Loucy (cell line): Measurements from ENCODE around the gene PAPPA2.

ENCODE experiments used
- EZH2phosphoT487 ChIP-seq: fragments of 200-600 bp; IDR thresholded peaks from 2 replicates; pipeline ENCODE4 v1.6.1; 2018; ENCODE audit warnings: antibody characterized with exemption, mild to moderate bottlenecking, moderate library complexity, borderline replicate concordance
- TF ChIP-seq, protein P1 (sequence below): fragments of 200-600 bp; sonication (generic); conservative IDR thresholded peaks from 2 replicates; pipeline ENCODE4 v1.5.1; 2014; ENCODE audit warnings: mild to moderate bottlenecking, antibody characterized with exemption, low read length

DNA sequence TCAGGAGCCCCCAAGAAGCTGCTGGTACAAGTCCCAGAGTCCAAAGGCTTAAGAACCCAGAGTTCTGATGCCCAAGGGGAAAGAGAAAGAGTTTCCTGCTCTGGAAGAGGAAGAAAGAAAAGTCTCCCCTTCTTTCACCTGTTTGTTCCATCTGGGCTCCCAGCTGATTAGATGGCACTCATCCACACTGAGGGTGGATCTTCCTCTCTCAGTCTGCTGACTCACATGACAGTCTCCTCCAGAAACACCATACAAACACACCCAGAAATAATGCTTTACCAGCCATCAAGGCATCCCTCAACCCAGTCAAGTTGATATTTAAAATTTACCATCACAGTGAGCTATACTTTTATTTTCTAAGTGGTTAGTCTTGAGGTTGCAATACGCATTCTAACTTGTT is 257.9 kb downstream of the PAPPA2 start:
- TF ChIP-seq, protein P1, sequence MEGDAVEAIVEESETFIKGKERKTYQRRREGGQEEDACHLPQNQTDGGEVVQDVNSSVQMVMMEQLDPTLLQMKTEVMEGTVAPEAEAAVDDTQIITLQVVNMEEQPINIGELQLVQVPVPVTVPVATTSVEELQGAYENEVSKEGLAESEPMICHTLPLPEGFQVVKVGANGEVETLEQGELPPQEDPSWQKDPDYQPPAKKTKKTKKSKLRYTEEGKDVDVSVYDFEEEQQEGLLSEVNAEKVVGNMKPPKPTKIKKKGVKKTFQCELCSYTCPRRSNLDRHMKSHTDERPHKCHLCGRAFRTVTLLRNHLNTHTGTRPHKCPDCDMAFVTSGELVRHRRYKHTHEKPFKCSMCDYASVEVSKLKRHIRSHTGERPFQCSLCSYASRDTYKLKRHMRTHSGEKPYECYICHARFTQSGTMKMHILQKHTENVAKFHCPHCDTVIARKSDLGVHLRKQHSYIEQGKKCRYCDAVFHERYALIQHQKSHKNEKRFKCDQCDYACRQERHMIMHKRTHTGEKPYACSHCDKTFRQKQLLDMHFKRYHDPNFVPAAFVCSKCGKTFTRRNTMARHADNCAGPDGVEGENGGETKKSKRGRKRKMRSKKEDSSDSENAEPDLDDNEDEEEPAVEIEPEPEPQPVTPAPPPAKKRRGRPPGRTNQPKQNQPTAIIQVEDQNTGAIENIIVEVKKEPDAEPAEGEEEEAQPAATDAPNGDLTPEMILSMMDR, result no peak
- no peak for TF ChIP-seq EZH2phosphoT487
